Fibroblast of mammary gland (primary cell): ENCODE results near the gene ASTN2.

Experiments
- DNase-seq: peaks from one replicate; pipeline ENCODE4 v3.0.0-alpha.2; 2010; ENCODE audit warnings: low read depth
- H3K4me3 ChIP-seq: 2 replicates; pipeline ENCODE4 v1.5.1; 2011; ENCODE audit warnings: low read depth, mild to moderate bottlenecking, low read length, moderate library complexity; ENCODE audit not compliant: control insufficient read depth
- TF ChIP-seq, protein P1 (sequence below): conservative IDR thresholded peaks from 2 replicates; pipeline ENCODE4 v1.5.1; 2011; ENCODE audit warnings: low read depth, low read length, inconsistent platforms; ENCODE audit not compliant: control insufficient read depth, insufficient read depth

Gene ASTN2

DNA sequence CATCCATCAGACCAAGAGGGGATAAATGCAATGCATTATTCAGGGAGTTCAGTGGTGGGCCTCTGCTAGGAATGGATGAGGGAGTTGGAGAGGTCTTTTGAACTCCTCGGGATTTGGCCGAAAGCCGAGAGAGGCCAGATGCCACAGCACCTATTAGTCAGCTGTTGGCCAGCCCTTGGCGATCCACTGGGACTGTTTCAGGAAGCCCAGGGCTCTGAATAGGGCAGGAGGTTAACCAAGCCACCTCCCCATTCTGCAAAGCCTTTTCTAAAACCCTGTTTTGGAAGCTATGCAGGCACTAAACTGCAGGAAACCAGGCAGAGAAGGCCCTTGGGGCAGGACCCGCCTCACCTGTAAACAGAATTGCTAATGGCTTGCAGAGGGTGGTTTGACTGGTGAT is 37.8 kb downstream of the ASTN2 start:
- no peak for DNase-seq
- H3K4me3 ChIP-seq = no peak overlapping the region
- TF ChIP-seq, protein P1, sequence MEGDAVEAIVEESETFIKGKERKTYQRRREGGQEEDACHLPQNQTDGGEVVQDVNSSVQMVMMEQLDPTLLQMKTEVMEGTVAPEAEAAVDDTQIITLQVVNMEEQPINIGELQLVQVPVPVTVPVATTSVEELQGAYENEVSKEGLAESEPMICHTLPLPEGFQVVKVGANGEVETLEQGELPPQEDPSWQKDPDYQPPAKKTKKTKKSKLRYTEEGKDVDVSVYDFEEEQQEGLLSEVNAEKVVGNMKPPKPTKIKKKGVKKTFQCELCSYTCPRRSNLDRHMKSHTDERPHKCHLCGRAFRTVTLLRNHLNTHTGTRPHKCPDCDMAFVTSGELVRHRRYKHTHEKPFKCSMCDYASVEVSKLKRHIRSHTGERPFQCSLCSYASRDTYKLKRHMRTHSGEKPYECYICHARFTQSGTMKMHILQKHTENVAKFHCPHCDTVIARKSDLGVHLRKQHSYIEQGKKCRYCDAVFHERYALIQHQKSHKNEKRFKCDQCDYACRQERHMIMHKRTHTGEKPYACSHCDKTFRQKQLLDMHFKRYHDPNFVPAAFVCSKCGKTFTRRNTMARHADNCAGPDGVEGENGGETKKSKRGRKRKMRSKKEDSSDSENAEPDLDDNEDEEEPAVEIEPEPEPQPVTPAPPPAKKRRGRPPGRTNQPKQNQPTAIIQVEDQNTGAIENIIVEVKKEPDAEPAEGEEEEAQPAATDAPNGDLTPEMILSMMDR = no peak

DNA sequence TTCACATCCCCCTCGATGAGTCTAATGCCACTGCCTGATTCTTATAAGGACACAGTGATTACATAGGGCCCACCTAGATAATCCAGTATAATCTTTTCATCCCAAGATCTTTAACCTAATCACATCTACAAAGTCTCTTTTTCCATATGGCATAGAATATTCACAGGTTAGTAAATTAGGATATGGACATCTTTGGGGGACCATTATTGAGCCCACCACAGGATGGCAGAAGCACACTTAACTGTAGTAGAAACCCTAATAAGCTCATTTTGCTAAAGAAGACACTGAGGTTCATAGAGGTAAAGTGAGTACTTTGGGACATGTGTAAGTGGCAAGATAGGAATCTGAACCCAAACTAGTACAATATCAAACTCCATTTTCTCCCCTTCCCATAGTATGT is 38.9 kb downstream of the ASTN2 start:
- H3K4me3 ChIP-seq = no peak overlapping the region
- no peak for DNase-seq
- TF ChIP-seq, protein P1 = no peak

DNA sequence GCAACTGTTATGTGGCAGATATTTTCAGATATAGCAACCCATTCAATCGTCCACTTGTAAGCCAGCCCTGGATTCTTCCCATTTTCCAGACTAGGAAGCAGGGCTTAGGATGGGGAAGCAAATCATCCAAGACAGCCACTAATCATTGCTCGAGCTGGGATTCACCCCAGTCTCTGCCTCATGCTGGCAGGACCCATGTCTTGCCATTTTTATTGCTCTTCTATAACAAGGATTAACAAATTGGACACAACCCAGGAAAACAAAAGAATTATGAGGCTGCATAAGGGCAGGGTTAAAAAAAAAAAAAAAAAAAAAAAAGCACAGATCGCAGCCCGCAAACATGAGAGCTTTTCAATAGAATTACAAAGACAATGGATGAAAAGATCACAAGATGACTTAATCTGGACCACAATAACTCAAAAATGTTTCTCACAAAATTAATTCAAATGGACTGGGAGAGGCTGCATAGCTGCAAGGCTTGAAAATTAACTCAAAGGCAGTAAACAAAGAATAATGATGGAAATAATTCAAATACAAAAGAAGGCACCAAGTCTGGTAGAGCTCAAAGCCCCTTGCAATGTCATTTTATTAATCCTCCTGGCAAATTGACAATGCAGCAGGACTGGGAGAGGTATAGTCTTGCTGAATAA is 40.7 kb downstream of the ASTN2 start:
- H3K4me3 ChIP-seq = no peak overlapping the region
- no peak for DNase-seq
- TF ChIP-seq, protein P1 = no peak

DNA sequence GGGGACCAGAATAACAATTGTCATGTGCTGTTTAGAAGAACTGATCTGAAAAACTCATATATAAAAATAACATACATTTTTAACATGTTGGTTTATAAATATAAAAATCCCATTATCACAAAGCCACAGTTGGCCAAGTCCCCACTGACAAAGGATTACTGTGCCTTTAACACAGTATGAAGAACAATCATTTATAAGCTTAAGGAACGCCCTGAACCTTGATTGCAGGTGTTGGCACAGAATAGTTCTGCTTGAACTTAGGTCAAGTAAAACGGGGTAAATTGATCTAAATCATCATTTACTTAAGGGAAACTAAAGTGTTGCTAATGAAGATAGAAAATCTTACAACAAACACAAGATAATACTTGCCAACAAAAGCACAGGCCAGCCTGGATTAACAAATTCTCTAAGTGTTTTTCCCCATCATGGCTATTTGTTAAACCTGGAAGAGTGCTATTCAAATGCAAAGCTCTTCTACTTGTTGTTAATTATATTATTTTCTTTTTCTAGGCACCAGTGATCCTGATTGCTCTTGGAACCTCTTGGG is 46.1 kb downstream of the ASTN2 start:
- no peak overlapping the region for H3K4me3 ChIP-seq
- no peak for DNase-seq
- TF ChIP-seq, protein P1 = no peak

DNA sequence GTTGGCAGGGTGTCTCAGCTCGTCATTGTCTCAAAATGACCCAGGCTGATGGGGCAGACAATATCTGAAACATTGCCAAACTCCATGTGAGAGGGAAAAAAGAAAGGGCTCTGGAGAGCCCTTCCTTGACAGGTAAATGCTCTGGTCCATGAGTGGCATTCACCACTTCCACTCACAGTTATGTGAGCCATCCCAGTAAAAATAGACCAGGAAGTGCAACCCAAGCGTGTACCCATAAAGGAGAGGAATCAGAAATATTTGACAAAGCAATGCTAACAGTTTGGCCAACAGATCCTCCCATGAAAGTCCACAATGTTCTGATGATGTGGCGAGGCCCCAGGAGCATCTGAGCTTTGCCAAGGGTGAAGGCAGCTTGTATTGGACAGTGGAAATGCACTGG is 49.4 kb downstream of the ASTN2 start:
- no peak for DNase-seq
- H3K4me3 ChIP-seq = no peak overlapping the region
- TF ChIP-seq, protein P1 = no peak

DNA sequence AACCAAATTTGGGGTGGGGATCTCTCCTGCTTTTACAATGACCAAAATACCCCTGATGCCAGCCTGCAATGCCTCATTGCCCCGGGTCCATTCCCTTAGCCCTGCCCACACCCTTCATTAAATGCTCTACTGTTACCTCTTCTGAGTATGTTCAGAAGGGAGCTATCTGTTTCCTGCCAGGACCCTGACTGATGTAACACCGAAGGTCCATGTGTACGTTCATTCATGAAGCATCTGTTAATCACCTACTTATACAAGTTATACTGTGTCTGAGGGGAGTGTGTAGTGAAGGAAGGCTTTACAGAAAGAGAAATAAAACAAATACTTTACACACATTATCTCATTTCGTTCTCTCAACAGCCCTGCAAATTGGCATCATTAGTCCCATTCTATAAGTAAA is 51.9 kb downstream of the ASTN2 start:
- TF ChIP-seq, protein P1 = no peak
- no peak overlapping the region for H3K4me3 ChIP-seq
- DNase-seq = no peak
